Panc1 (cell line): ENCODE measurements around the gene OR10P1.

Source experiments
- CTCF ChIP-seq: fragments of 450-650 bp; IDR thresholded peaks from 2 replicates; pipeline ENCODE4 v1.5.1; 2017; ENCODE audit warnings: mild to moderate bottlenecking
- REST ChIP-seq, 2 experiments: IDR thresholded peaks; 2 replicates each; pipeline ENCODE4 v1.6.1; 2011 to 2012; ENCODE audit warnings: low read depth in 2 of 2, control low read depth in 1 of 2, low read length in 1 of 2, mild to moderate bottlenecking in 1 of 2, moderate library complexity in 1 of 2; ENCODE audit not compliant: insufficient read depth in 1 of 2
- TCF7L2 ChIP-seq: IDR thresholded peaks from 2 replicates; pipeline ENCODE4 v1.6.1; 2011; ENCODE audit warnings: mild to moderate bottlenecking, low read depth, low read length, inconsistent platforms

- no peak for TF ChIP-seq CTCF
- no peak for TF ChIP-seq REST (IDR thresholded peaks at IDR 0.05; ENCODE audit: insufficient read depth in 1 of 2, low read depth in 2 of 2, low read length in 1 of 2)
- no peak for TF ChIP-seq TCF7L2
Measured at GRCh38 chr12:55666508-55666907, 29.8 kb downstream of the OR10P1 start.
